ENCODE data around the gene ATP1B1. TPM values are rescaled to one million over a fixed set of nuclear protein-coding genes. Genes with fewer than 3 reads are reported as not detected.
A peak's percentile ranks its signal among the peaks of the same experiment; 100 is the strongest.

ATP1B1 gene
- total and polyA plus RNA-seq, 2 experiments from 2014 or later = 51.0 to 73.4 TPM

GRCh38 chr1:169137357-169137756 is 30.9 kb downstream of the ATP1B1 start:
- no peaks in the 10 kb centered on the region for H4K20me1 ChIP-seq (replicated peaks; ENCODE audit: insufficient read depth)

More at GRCh38 chr1:169137357-169137756, 30.9 kb downstream of the ATP1B1 start:
- peaks cover 3% of the 10 kb centered on the region; the same call in 2 of the 3 replicates for H3K36me3 Mint-ChIP-seq (ENCODE audit: low read depth)
- H3K27ac Mint-ChIP-seq = no peak overlapping the region
- Histone ChIP-seq H3K36me3 (ENCODE audit: insufficient read depth) (no peaks in the 10 kb centered on the region), H3K4me3 (no peak overlapping the region), H3K4me1 (ENCODE audit: insufficient read depth) (peaks cover 11% of the 10 kb centered on the region; the same call in 1 of the 2 replicates), H3F3A (replicated peaks; ENCODE audit: low read depth) (no peaks in the 10 kb centered on the region), H3K27me3 (ENCODE audit: insufficient read depth) (no peaks in the 10 kb centered on the region), H3K9me2 (ENCODE audit: insufficient read depth) (no peaks in the 10 kb centered on the region), H2AFZ (no peak overlapping the region), H3K79me2 (replicated peaks; ENCODE audit: insufficient read depth) (no peaks in the 10 kb centered on the region), H3K4me2 (no peak overlapping the region), H3K27ac (ENCODE audit: low read depth) (no peak overlapping the region)
- H3K4me1 Mint-ChIP-seq = peaks cover 28% of the 10 kb centered on the region
- peaks cover 2% of the 10 kb centered on the region for H3K27me3 Mint-ChIP-seq (ENCODE audit: insufficient read depth, low read depth, poor library complexity)
- TF ChIP-seq EZH2 (IDR thresholded peaks at IDR 0.05; ENCODE audit: low read depth, unreplicated experiment) = no peak
- TF ChIP-seq EZH2phosphoT487 (IDR thresholded peaks at IDR 0.05; ENCODE audit: unreplicated experiment) = no peak
- TF ChIP-seq REST (IDR thresholded peaks at IDR 0.05; ENCODE audit: unreplicated experiment) = no peak
- TF ChIP-seq NANOG (IDR thresholded peaks at IDR 0.05; ENCODE audit: borderline replicate concordance) = no peak
- peak in 1 of 2 experiments; percentile 26; a peak in 1 of 4 replicates for TF ChIP-seq CTCF (conservative IDR thresholded peaks at IDR 0.05; ENCODE audit: low read depth in 2 of 2)
- ATAC-seq = no peak; the same call in 2 of the 3 replicates
- no peak overlapping the region for H3K4me3 Mint-ChIP-seq
- no peaks in the 10 kb centered on the region for H3K9me3 Mint-ChIP-seq
- no peak for DNase-seq (ENCODE audit: low spot score)

Measured in GM23338 (cell line).